SIG-M5 treated with dmso at 0.1 percent for 504 hours (cell line): ENCODE measurements around the gene TMEM120B.
"Not testable (repeated sequence)": the region's sequence is repeated elsewhere in the genome, so short reads cannot be mapped to it uniquely, and the experiment has no call there.

ENCODE experiments used
- DNase-seq: peaks from one replicate; lab custom pipeline; 2025; ENCODE audit not compliant: unreplicated experiment; lab: John Stamatoyannopoulos, UW

TMEM120B gene

GRCh38 chr12:121709064-121709424 lies 3.5 kb upstream of the TMEM120B start:
- DNase-seq, result not testable (repeated sequence)

GRCh38 chr12:121709478-121709961 lies 3.0 kb upstream of the TMEM120B start:
- DNase-seq, result no peak

- peak; percentile 19 for DNase-seq
Measured at GRCh38 chr12:121711361-121712189, 977 bp upstream of the TMEM120B start.

- DNase-seq, result peak; percentile 60
Measured at GRCh38 chr12:121712190-121712460, 427 bp upstream of the TMEM120B start.

- no peak for DNase-seq
Measured at GRCh38 chr12:121713257-121713777, 765 bp downstream of the TMEM120B start.

GRCh38 chr12:121713793-121714192 lies 1.2 kb downstream of the TMEM120B start:
- DNase-seq, result no peak

GRCh38 chr12:121715055-121715454 lies 2.5 kb downstream of the TMEM120B start:
- DNase-seq, result not testable (repeated sequence)

- DNase-seq, result no peak
Measured at GRCh38 chr12:121715862-121716435, 3.4 kb downstream of the TMEM120B start.

- DNase-seq, result no peak
Measured at GRCh38 chr12:121717041-121717699, 4.6 kb downstream of the TMEM120B start.

- DNase-seq, result no peak
Measured at GRCh38 chr12:121718653-121719239, 6.2 kb downstream of the TMEM120B start.

GRCh38 chr12:121719926-121720414 lies 7.4 kb downstream of the TMEM120B start:
- no peak for DNase-seq

- DNase-seq, result no peak
Measured at GRCh38 chr12:121720762-121721161, 8.2 kb downstream of the TMEM120B start.

- DNase-seq, result no peak
Measured at GRCh38 chr12:121722511-121722910, 10.0 kb downstream of the TMEM120B start.

GRCh38 chr12:121723200-121723599 lies 10.6 kb downstream of the TMEM120B start:
- DNase-seq, result no peak

GRCh38 chr12:121724925-121725324 lies 12.4 kb downstream of the TMEM120B start:
- DNase-seq, result no peak

GRCh38 chr12:121725423-121725822 lies 12.9 kb downstream of the TMEM120B start:
- no peak for DNase-seq

- DNase-seq, result no peak
Measured at GRCh38 chr12:121729021-121729420, 16.5 kb downstream of the TMEM120B start.

GRCh38 chr12:121731473-121731872 lies 18.9 kb downstream of the TMEM120B start:
- no peak for DNase-seq

- no peak for DNase-seq
Measured at GRCh38 chr12:121733849-121734248, 21.3 kb downstream of the TMEM120B start.

- DNase-seq, result no peak
Measured at GRCh38 chr12:121738340-121738858, 25.8 kb downstream of the TMEM120B start.

GRCh38 chr12:121740847-121741246 lies 28.3 kb downstream of the TMEM120B start:
- no peak for DNase-seq
